ENCODE data around the gene TAS2R16. TPM values are rescaled to one million over a fixed set of nuclear protein-coding genes. Genes with fewer than 3 reads are reported as not detected.

TAS2R16 gene
- total and polyA plus RNA-seq, 2 of the 13 experiments (the other 11 are each of a cell fraction or from before 2014, with no cell fraction given) = not detected

GRCh38 chr7:123003539-123004126 is 8.1 kb upstream of the TAS2R16 start:
- Histone ChIP-seq H2AFZ (ENCODE audit: low read length) (no peak overlapping the region), H3K79me2 (ENCODE audit: insufficient read depth, low read length) (no peaks in the 10 kb centered on the region), H3K27ac (ENCODE audit: extremely low read length, insufficient read depth, low read length) (no peak overlapping the region), H3K27me3 (ENCODE audit: control insufficient read depth in 1 of 2, insufficient read depth in 2 of 2, low read length in 2 of 2) (no peaks in the 10 kb centered on the region), H3K4me3 (replicated peaks in 1 of 3; ENCODE audit: insufficient read depth in 1 of 3, low read depth in 2 of 3, low read length in 3 of 3) (no peak overlapping the region), H3K9ac (ENCODE audit: insufficient read depth, low read depth, low read length) (no peak overlapping the region), H3K9me3 (ENCODE audit: low read length) (no peaks in the 10 kb centered on the region), H3K36me3 (replicated peaks in 1 of 2; ENCODE audit: control insufficient read depth in 1 of 2, insufficient read depth in 2 of 2, low read length in 2 of 2) (no peaks in the 10 kb centered on the region), H4K20me1 (ENCODE audit: insufficient read depth, low read length) (no peaks in the 10 kb centered on the region), H3K4me2 (ENCODE audit: low read depth, low read length) (no peak overlapping the region), H3K4me1 (ENCODE audit: insufficient read depth, low read length) (no peaks in the 10 kb centered on the region)
- ChIA-PET POLR2A (no interaction called here), CTCF (ENCODE audit: low intra/inter-chr PET ratio, low total read pairs) (no interaction called here)
- TF ChIP-seq, protein P1, sequence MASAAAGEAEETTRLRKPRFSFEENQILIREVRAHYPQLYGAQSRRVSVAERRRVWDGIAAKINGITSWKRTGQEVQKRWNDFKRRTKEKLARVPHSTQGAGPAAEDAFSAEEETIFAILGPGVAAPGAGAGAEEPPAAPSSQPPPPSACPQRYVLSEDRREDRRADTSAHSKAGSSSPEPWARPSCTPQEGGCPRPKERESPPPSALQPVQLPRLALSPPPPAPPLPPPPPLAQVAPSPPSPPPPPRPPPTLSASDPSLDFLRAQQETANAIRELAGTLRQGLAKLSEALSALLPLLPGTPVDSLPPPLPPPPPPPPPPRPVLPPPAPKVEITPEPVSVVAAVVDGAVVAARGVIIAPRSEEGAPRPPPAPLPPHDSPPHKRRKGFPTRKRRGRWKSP (CRISPR knock-in tag; IDR thresholded peaks at IDR 0.05) = no peak
- FAIRE-seq = no peak
- ATAC-seq = no peak
- no TSS peak for BruUV-seq (replicated peaks)
- in situ Hi-C loops (cut with HindIII; ENCODE audit: extremely low pct_ligation_motif_present, low pct_unique_long_range_greater_than_20kb) (no loop called here), intact Hi-C loops (cut with micrococcal nuclease; ENCODE audit: unreplicated experiment) (no loop called here)
- DNase-seq (ENCODE audit: low spot score) = no peak
- WGBS (ENCODE audit: low lambda C conversion rate) = 39% methylated on average over 5 of the region's 5 CpGs

- H3K36me3 ChIP-seq (replicated peaks in 1 of 2; ENCODE audit: control insufficient read depth in 1 of 2, insufficient read depth in 2 of 2, low read length in 2 of 2) = no peaks in the 10 kb centered on the region
- H3K4me3 ChIP-seq (replicated peaks in 1 of 3; ENCODE audit: insufficient read depth in 1 of 3, low read depth in 2 of 3, low read length in 3 of 3) = no peak overlapping the region
- H4K20me1 ChIP-seq (ENCODE audit: insufficient read depth, low read length) = no peaks in the 10 kb centered on the region
- no peaks in the 10 kb centered on the region for H3K79me2 ChIP-seq (ENCODE audit: insufficient read depth, low read length)
- BruUV-seq (replicated peaks) = no TSS peak
- H3K4me2 ChIP-seq (ENCODE audit: low read depth, low read length) = no peak overlapping the region
- in situ Hi-C loops (cut with HindIII; ENCODE audit: extremely low pct_ligation_motif_present, low pct_unique_long_range_greater_than_20kb) (no loop called here), intact Hi-C loops (cut with micrococcal nuclease; ENCODE audit: unreplicated experiment) (no loop called here)
- no peaks in the 10 kb centered on the region for H3K9me3 ChIP-seq (ENCODE audit: low read length)
- ATAC-seq = no peak
- ChIA-PET CTCF (ENCODE audit: low intra/inter-chr PET ratio, low total read pairs) (no interaction called here), POLR2A (no interaction called here)
- H2AFZ ChIP-seq (ENCODE audit: low read length) = no peak overlapping the region
- H3K27ac ChIP-seq (ENCODE audit: extremely low read length, insufficient read depth, low read length) = no peak overlapping the region
- H3K4me1 ChIP-seq (ENCODE audit: insufficient read depth, low read length) = no peaks in the 10 kb centered on the region
- DNase-seq (ENCODE audit: low spot score) = no peak
- TF ChIP-seq CBFB (CRISPR knock-in tag; IDR thresholded peaks at IDR 0.05) (no peak), RBFOX2 (IDR thresholded peaks at IDR 0.05; ENCODE audit: low read depth, low read length) (no peak), PTBP1 (IDR thresholded peaks at IDR 0.05; ENCODE audit: low read depth, low read length, poor library complexity, severe bottlenecking) (no peak), MED13 (CRISPR knock-in tag; IDR thresholded peaks at IDR 0.05) (no peak), ERF (CRISPR knock-in tag; IDR thresholded peaks at IDR 0.05) (no peak), NR2F6 (IDR thresholded peaks at IDR 0.05) (no peak), NR2F6 (CRISPR knock-in tag; IDR thresholded peaks at IDR 0.05) (no peak), ZNF251 (CRISPR knock-in tag; IDR thresholded peaks at IDR 0.05) (no peak), BCLAF1 (IDR thresholded peaks at IDR 0.05) (no peak), ZNF570 (CRISPR knock-in tag; IDR thresholded peaks at IDR 0.05; ENCODE audit: borderline replicate concordance) (no peak), NR1H2 (CRISPR knock-in tag; IDR thresholded peaks at IDR 0.05; ENCODE audit: borderline replicate concordance, low read depth) (no peak), ZNF232 (CRISPR knock-in tag; IDR thresholded peaks at IDR 0.05; ENCODE audit: borderline replicate concordance) (no peak)
- FAIRE-seq = no peak
- H3K27me3 ChIP-seq (ENCODE audit: control insufficient read depth in 1 of 2, insufficient read depth in 2 of 2, low read length in 2 of 2) = no peaks in the 10 kb centered on the region; a peak in 2 of 5 replicates
- H3K9ac ChIP-seq (ENCODE audit: insufficient read depth, low read depth, low read length) = no peak overlapping the region
- WGBS (ENCODE audit: low lambda C conversion rate) = 50% methylated on average over 2 of the region's 2 CpGs
Measured at GRCh38 chr7:122989577-122989976, 5.9 kb downstream of the TAS2R16 start.

Measured in HepG2 (cell line).